CD14-positive monocyte (primary cell): ENCODE data around the gene LMX1B. TPM values are rescaled to one million over a fixed set of nuclear protein-coding genes. Genes with fewer than 3 reads are reported as not detected.

ENCODE experiments used
- DNase-seq, 3 donors: peaks; one replicate each; pipeline ENCODE4 v3.0.0-alpha.2; 2011 to 2022
- H2AFZ ChIP-seq: 2 replicates; pipeline ENCODE4 v1.6.0; 2012; ENCODE audit warnings: mild to moderate bottlenecking, low read depth, low read length, inconsistent platforms; ENCODE audit not compliant: insufficient read depth, poor library complexity, severe bottlenecking
- H3K27ac ChIP-seq, 2 donors: 1 replicate in 1 of 2; 2 replicates in 1 of 2; pipeline ENCODE4 v1.5.1; 2012 to 2013; ENCODE audit warnings: low read length in 2 of 2, control low read depth in 1 of 2, inconsistent platforms in 1 of 2, low read depth in 1 of 2, mild to moderate bottlenecking in 1 of 2
- H3K27me3 ChIP-seq, 2 donors: one replicate each; pipeline versions ENCODE4 v1.6.0 to v1.6.1; 2011 to 2013; ENCODE audit warnings: low read length in 2 of 2; ENCODE audit not compliant: control insufficient read depth in 2 of 2, insufficient read depth in 2 of 2
- H3K36me3 ChIP-seq, 2 donors: replicated peaks in 1 of 2; 1 replicate in 1 of 2; 2 replicates in 1 of 2; pipeline versions ENCODE4 v1.5.1 to v1.6.1; 2012 to 2013; ENCODE audit warnings: low read length in 2 of 2, control low read depth in 1 of 2, inconsistent platforms in 1 of 2, mild to moderate bottlenecking in 1 of 2; ENCODE audit not compliant: insufficient read depth in 2 of 2, control insufficient read depth in 1 of 2
- H3K4me1 ChIP-seq, 2 donors: 1 replicate in 1 of 2; 2 replicates in 1 of 2; pipeline versions ENCODE4 v1.5.1 to v1.6.1; 2012 to 2013; ENCODE audit warnings: low read length in 2 of 2, control low read depth in 1 of 2, inconsistent platforms in 1 of 2, mild to moderate bottlenecking in 1 of 2, moderate library complexity in 1 of 2; ENCODE audit not compliant: insufficient read depth in 2 of 2, control insufficient read depth in 1 of 2
- H3K4me2 ChIP-seq: replicated peaks from 2 replicates; pipeline ENCODE3; 2012; ENCODE audit warnings: low read length, moderate library complexity, mild to moderate bottlenecking; ENCODE audit not compliant: poor library complexity, severe bottlenecking; ENCODE audit errors: extremely low read depth
- H3K4me3 ChIP-seq, 3 experiments: fragments of 200-600 bp in 1 of 3; sonication (generic) in 1 of 3; replicated peaks in 1 of 3; 1 replicate in 2 of 3; 2 replicates in 1 of 3; pipeline ENCODE4 v1.5.1; 2011 to 2013; ENCODE audit warnings: low read length in 3 of 3, mild to moderate bottlenecking in 3 of 3, control low read depth in 2 of 3, low read depth in 2 of 3, inconsistent platforms in 1 of 3, moderate library complexity in 1 of 3
- H3K79me2 ChIP-seq: 2 replicates; pipeline ENCODE4 v1.6.0; 2012; ENCODE audit warnings: mild to moderate bottlenecking, control low read depth, inconsistent platforms, low read length, moderate library complexity; ENCODE audit not compliant: insufficient read depth
- H3K9ac ChIP-seq: 2 replicates; pipeline ENCODE4 v1.6.0; 2017; ENCODE audit warnings: low read length, mild to moderate bottlenecking; ENCODE audit not compliant: insufficient read depth, poor library complexity, severe bottlenecking
- H3K9me3 ChIP-seq, 2 donors: replicated peaks in 1 of 2; 1 replicate in 1 of 2; 2 replicates in 1 of 2; pipeline versions ENCODE4 v1.5.1 to v1.6.1; 2012 to 2013; ENCODE audit warnings: low read length in 2 of 2, control low read depth in 1 of 2; ENCODE audit not compliant: control insufficient read depth in 1 of 2, insufficient read depth in 1 of 2
- H4K20me1 ChIP-seq: 2 replicates; pipeline ENCODE4 v1.6.0; 2012; ENCODE audit warnings: mild to moderate bottlenecking, low read length, control low read depth, moderate library complexity; ENCODE audit not compliant: insufficient read depth
- H3K27ac Mint-ChIP-seq, 7 donors: one replicate each; pipeline ENCODE4 v1.8.0; 2020; ENCODE audit warnings: mild to moderate bottlenecking in 7 of 7, mixed read lengths in 7 of 7, moderate library complexity in 6 of 7, inconsistent platforms in 2 of 7
- H3K27me3 Mint-ChIP-seq, 3 donors: one replicate each; pipeline ENCODE4 v1.8.0; 2021 to 2022; ENCODE audit warnings: low read depth in 3 of 3, mild to moderate bottlenecking in 3 of 3, mixed read lengths in 3 of 3, moderate library complexity in 3 of 3, inconsistent platforms in 1 of 3
- H3K36me3 Mint-ChIP-seq, 2 donors: one replicate each; pipeline ENCODE4 v1.8.0; 2020; ENCODE audit warnings: mixed read lengths in 2 of 2, inconsistent platforms in 1 of 2, mild to moderate bottlenecking in 1 of 2
- H3K4me1 Mint-ChIP-seq: one replicate; pipeline ENCODE4 v1.8.0; 2020; ENCODE audit warnings: mild to moderate bottlenecking, mixed read lengths
- H3K4me3 Mint-ChIP-seq, 2 donors: one replicate each; pipeline ENCODE4 v1.8.0; 2020; ENCODE audit warnings: mild to moderate bottlenecking in 2 of 2, mixed read lengths in 2 of 2, moderate library complexity in 1 of 2
- H3K9me3 Mint-ChIP-seq, 7 donors: one replicate each; pipeline ENCODE4 v1.8.0; 2020 to 2022; ENCODE audit warnings: mixed read lengths in 7 of 7, mild to moderate bottlenecking in 6 of 7, moderate library complexity in 6 of 7, inconsistent platforms in 2 of 7
- WGBS: methylation state at CpG from one replicate; pipeline ENCODE4 v1.1.5; 2013; ENCODE audit warnings: missing lambda C conversion rate; ENCODE audit not compliant: insufficient coverage; 5-methylcytosine and 5-hydroxymethylcytosine counted together
- intact Hi-C, 2 donors: fragments of 100-400 bp; cut with micrococcal nuclease; formaldehyde crosslinking; loops; one replicate each; pipeline versions ENCODE4 v1.15.0 to v1.15.1; 2023
- polyA plus RNA-seq, 3 donors: library from polyadenylated mRNA; depleted of rRNA in 1 of 3; unstranded in 2 of 3; stranded (reverse) in 1 of 3; fragments of 300-500 nt in 2 of 3; fragments of >200 nt in 1 of 3; fragmentation: Illumina TruSeq in 2 of 3; gene quantifications; 1 replicate in 2 of 3; 2 replicates in 1 of 3; pipeline ENCODE4 v1.2.3, GENCODE V29; 2012 to 2021
- TF ChIP-seq, protein P1 (sequence below): fragments of 200-600 bp; IDR thresholded peaks from one replicate; pipeline ENCODE4 v1.8.0; 2022; ENCODE audit warnings: antibody characterized with exemption, mild to moderate bottlenecking

Gene LMX1B
- polyA plus RNA-seq, 3 donors: not detected

DNA sequence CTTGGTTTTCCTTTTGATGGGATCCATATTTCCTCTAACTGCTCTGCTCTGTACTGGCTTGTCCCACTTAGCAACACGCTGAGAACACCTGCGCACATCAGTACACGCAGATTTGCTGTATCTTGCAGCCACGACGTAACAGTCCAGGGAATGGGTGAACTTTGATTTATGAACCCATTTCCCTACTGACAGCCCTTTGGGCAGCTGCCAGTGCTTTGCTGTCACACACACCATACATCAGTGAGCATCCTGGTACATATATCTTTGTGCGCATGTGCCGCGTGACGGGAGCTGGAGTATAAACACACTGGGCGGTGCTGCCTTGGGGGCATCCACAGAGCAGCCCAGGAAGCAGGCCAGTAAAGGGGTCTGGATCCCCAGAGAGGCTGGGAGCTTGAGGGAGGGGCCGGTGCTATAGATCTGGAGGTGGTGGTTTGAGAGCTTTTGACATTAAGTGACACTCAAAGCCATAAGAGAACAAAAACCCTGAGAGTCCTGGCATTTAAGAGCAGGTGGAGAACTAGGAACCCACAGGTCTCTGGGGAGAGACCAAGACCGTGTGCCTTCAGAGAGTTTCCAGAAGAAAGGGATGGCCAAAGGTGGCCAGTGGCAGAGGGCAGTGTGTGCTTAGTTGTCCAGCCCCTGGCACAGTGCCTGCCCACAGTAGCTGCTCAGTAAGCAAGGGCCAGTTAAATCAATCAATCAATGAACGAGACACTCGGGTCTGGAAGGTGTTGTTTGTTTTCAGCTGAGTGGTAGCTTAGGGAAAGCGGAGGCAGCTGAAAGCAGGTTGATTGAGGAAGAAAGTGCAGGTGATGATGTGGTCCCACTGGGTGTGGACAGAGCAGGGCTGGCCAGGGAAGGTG, 53.7 kb downstream of the LMX1B start:
- Mint-ChIP-seq H3K27me3 (peaks cover 37 to 58% (median 51%) of the 10 kb centered on the region in 3 donors), H3K4me1 (peaks cover 6% of the 10 kb centered on the region), H3K36me3 (no peaks in the 10 kb centered on the region), H3K4me3 (no peak overlapping the region), H3K9me3 (peaks cover 0 to 4% (median 0%) of the 10 kb centered on the region in 7 donors), H3K27ac (no peak overlapping the region)
- TF ChIP-seq, protein P1, sequence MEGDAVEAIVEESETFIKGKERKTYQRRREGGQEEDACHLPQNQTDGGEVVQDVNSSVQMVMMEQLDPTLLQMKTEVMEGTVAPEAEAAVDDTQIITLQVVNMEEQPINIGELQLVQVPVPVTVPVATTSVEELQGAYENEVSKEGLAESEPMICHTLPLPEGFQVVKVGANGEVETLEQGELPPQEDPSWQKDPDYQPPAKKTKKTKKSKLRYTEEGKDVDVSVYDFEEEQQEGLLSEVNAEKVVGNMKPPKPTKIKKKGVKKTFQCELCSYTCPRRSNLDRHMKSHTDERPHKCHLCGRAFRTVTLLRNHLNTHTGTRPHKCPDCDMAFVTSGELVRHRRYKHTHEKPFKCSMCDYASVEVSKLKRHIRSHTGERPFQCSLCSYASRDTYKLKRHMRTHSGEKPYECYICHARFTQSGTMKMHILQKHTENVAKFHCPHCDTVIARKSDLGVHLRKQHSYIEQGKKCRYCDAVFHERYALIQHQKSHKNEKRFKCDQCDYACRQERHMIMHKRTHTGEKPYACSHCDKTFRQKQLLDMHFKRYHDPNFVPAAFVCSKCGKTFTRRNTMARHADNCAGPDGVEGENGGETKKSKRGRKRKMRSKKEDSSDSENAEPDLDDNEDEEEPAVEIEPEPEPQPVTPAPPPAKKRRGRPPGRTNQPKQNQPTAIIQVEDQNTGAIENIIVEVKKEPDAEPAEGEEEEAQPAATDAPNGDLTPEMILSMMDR: no peak
- Histone ChIP-seq H3K27ac (no peak overlapping the region), H3K36me3 (no peaks in the 10 kb centered on the region), H3K4me3 (no peak overlapping the region), H3K4me1 (no peaks in the 10 kb centered on the region), H3K27me3 (peaks cover 3 to 74% of the 10 kb centered on the region in 2 donors), H3K79me2 (no peaks in the 10 kb centered on the region), H3K4me2 (no peak overlapping the region), H3K9me3 (no peaks in the 10 kb centered on the region), H3K9ac (no peak overlapping the region), H2AFZ (no peak overlapping the region), H4K20me1 (no peaks in the 10 kb centered on the region)
- no peak for DNase-seq
- intact Hi-C loops: no loop called here
- 71% methylated on average over 15 of the region's 15 CpGs for WGBS

DNA sequence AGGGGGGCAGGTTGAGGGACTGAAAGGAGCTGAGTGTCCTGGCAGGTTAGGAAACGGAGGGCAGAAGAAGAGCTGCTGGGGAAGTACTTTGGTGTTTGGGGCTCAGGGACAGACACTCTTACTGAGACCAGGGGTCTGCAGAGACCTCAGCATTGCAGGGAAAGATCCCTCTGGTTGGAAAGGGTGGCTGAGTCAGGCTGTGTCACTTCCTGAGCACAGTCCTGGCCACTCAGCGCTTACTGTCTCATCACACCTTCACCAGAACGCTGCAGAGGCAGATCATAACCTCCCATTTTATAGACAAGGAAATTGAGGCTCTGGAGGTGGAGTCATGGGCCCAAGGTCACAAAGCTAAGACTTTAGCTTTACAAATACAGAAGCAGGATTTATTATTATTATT, 54.3 kb downstream of the LMX1B start:
- H3K27me3 ChIP-seq: peaks cover 3 to 80% of the 10 kb centered on the region in 2 donors
- no peak overlapping the region for H3K4me2 ChIP-seq
- Mint-ChIP-seq H3K4me1 (peaks cover 6% of the 10 kb centered on the region), H3K9me3 (peaks cover 0 to 4% (median 0%) of the 10 kb centered on the region in 7 donors), H3K4me3 (no peak overlapping the region), H3K36me3 (no peaks in the 10 kb centered on the region), H3K27me3 (peaks cover 43 to 60% (median 56%) of the 10 kb centered on the region in 3 donors), H3K27ac (no peak overlapping the region)
- H3K4me3 ChIP-seq: no peak overlapping the region
- WGBS: 83% methylated on average over 1 of the region's 3 CpGs
- no peaks in the 10 kb centered on the region for H3K36me3 ChIP-seq
- no peak overlapping the region for H2AFZ ChIP-seq
- no peaks in the 10 kb centered on the region for H3K79me2 ChIP-seq
- no peak for DNase-seq
- no peaks in the 10 kb centered on the region for H4K20me1 ChIP-seq
- intact Hi-C loops: no loop called here
- no peak overlapping the region for H3K9ac ChIP-seq
- TF ChIP-seq, protein P1: no peak
- H3K9me3 ChIP-seq: peaks cover 0 to 2% of the 10 kb centered on the region in 2 donors
- no peaks in the 10 kb centered on the region for H3K4me1 ChIP-seq
- H3K27ac ChIP-seq: no peak overlapping the region
